D721Med (cell line): ENCODE measurements around the gene RSKR.
"Not testable (repeated sequence)": the region's sequence is repeated elsewhere in the genome, so short reads cannot be mapped to it uniquely, and the experiment has no call there.

Experiments used
- DNase-seq: peaks from one replicate; pipeline ENCODE4 v3.0.0; 2011; ENCODE audit warnings: low spot score; ENCODE audit not compliant: insufficient read length
- FAIRE-seq: peaks from 2 replicates; lab custom pipeline; 2011; peaks lifted over from hg19 to GRCh38; lab: Jason Lieb, UNC
- TF ChIP-seq, protein P1 (sequence below): IDR thresholded peaks from 2 replicates; pipeline ENCODE4 v1.5.1; 2012; ENCODE audit warnings: mild to moderate bottlenecking, control low read depth; ENCODE audit not compliant: insufficient read depth; ENCODE audit errors: missing control alignments

RSKR gene, protein sequence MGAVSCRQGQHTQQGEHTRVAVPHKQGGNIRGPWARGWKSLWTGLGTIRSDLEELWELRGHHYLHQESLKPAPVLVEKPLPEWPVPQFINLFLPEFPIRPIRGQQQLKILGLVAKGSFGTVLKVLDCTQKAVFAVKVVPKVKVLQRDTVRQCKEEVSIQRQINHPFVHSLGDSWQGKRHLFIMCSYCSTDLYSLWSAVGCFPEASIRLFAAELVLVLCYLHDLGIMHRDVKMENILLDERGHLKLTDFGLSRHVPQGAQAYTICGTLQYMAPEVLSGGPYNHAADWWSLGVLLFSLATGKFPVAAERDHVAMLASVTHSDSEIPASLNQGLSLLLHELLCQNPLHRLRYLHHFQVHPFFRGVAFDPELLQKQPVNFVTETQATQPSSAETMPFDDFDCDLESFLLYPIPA

DNA sequence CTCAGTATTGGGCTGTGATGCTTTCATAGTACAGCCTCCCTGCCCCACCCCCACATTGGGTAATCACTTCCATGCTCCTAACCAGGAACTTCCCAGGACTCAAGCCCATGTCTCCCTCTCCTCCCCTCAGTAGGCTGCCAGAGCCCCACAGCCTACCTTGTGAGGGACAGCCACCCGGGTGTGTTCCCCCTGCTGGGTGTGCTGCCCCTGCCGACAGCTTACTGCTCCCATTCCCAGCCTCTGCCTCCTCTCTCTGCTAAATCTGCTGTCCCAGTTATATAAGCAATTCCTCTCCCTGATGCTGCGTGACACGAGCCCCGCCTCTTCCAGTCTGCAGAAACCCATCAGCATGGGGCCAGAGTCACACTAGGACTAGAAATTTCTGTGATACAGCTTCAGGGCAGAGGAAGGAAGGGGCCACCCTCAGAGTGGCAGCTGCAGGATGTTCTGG lies at the start of gene RSKR:
Gene RSKR (minus strand): TSS at position 255 of the 451 bp plus-strand sequence. CDS start 24 bp downstream, at position 231.
- TF ChIP-seq, protein P1, sequence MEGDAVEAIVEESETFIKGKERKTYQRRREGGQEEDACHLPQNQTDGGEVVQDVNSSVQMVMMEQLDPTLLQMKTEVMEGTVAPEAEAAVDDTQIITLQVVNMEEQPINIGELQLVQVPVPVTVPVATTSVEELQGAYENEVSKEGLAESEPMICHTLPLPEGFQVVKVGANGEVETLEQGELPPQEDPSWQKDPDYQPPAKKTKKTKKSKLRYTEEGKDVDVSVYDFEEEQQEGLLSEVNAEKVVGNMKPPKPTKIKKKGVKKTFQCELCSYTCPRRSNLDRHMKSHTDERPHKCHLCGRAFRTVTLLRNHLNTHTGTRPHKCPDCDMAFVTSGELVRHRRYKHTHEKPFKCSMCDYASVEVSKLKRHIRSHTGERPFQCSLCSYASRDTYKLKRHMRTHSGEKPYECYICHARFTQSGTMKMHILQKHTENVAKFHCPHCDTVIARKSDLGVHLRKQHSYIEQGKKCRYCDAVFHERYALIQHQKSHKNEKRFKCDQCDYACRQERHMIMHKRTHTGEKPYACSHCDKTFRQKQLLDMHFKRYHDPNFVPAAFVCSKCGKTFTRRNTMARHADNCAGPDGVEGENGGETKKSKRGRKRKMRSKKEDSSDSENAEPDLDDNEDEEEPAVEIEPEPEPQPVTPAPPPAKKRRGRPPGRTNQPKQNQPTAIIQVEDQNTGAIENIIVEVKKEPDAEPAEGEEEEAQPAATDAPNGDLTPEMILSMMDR = no peak
- DNase-seq = no peak
- no peak for FAIRE-seq

DNA sequence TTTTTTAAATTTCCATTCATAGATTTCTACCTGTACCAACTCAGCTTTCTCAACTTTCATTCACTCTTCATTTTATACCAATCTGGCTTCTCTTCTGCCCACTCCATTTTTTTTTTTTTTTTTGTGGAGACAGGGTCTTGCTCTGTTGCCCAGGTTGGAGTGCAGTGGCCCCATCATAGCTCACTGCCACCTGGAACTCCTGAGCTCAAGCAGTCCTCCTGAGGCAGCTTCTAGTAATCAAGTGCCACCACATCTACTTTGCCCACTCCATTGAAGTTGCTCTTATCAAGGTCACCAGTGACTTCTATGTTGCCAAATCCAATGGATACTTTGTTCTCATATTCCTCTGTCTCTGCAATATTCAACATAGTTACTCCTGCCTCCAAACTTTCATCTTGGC lies 49.7 kb upstream of the RSKR start:
- DNase-seq (no peak), FAIRE-seq (no peak)
- TF ChIP-seq, protein P1 = no peak

DNA sequence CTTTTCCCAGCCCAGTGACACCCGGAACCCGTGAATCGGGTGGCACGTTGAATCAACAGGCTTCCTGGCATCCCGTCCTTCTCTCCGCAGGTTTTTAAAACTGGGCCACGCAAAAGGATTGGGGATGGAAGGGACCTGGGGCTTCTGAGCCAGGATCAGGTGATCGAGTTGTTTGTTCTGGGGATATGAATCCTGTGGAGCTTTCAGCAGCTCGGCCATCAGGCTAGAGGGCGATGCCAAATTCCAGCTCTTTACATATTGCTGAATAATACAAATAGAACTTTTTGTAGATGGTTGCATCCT lies 48.5 kb upstream of the RSKR start:
- no peak for FAIRE-seq
- DNase-seq = no peak
- TF ChIP-seq, protein P1 = no peak

DNA sequence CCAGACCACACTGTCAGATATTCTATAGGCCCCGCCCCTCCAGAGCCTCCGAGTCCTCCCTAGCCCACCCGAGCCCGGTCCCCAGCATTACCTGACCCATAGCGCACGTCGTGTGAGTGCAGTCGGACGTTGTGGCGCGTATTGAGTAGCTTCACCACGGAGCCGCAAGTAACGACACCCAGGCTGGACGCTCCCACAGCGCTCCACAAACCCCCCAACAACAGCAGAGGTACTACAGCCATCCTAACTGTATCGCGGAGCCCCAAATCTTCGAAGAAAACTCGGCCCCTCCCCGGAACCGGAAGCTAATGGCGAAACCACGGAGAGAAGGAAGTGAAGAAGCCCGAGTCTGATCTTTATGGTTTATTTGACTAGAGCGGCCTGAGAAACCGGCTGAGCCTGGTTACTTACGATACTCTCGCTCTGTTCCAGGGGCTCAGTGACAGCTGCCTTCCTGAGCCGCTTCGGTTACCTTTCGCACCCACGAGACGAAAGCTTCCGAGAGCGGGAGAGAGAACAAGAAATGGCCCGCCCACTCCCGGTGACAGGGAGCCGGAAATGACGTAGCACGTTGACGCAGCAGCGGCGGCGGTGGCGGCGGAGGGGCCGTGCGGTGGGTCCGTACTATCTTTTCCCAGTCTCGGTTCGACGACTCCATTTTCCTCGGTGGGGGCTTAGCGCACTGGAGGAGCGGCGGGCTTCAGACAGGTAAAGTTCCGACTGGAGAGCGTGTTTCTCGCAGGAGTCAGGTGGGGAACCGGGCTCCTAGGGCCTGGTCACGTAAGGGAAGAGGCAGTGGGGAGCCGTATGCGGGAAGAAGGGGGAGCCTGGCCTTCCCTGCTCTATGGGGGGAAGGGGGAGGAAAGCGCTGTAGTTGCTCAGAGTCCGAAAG lies 47.9 kb upstream of the RSKR start, which contains the start of the genes SDF2 and SUPT6H:
Gene SDF2 (minus strand): TSS at position 272 of the 892 bp plus-strand sequence. CDS start 30 bp downstream, at position 242.
Gene SUPT6H (plus strand): TSS at position 571 of the 892 bp plus-strand sequence. CDS start 11,197 bp downstream, outside the sequence.
- DNase-seq = peak; percentile 81
- FAIRE-seq = no peak
- TF ChIP-seq, protein P1 = no peak

DNA sequence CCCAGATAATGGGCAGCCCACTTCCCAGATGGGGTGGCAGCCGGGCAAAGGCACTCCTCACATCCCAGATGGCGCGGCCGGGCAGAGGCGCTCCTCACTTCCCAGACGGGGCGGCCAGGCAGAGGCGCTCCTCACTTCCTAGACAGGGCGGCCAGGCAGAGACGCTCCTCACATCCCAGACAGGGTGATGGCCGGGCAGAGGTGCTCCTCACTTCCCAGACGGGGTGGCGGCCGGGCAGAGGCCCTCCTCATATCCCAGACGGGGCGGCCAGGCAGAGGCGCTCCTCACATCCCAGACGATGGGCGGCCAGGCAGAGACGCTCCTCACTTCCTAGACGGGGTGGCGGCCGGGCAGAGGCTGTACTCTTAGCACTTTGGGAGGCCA lies 45.5 kb upstream of the RSKR start:
- DNase-seq, FAIRE-seq: not testable (repeated sequence)

DNA sequence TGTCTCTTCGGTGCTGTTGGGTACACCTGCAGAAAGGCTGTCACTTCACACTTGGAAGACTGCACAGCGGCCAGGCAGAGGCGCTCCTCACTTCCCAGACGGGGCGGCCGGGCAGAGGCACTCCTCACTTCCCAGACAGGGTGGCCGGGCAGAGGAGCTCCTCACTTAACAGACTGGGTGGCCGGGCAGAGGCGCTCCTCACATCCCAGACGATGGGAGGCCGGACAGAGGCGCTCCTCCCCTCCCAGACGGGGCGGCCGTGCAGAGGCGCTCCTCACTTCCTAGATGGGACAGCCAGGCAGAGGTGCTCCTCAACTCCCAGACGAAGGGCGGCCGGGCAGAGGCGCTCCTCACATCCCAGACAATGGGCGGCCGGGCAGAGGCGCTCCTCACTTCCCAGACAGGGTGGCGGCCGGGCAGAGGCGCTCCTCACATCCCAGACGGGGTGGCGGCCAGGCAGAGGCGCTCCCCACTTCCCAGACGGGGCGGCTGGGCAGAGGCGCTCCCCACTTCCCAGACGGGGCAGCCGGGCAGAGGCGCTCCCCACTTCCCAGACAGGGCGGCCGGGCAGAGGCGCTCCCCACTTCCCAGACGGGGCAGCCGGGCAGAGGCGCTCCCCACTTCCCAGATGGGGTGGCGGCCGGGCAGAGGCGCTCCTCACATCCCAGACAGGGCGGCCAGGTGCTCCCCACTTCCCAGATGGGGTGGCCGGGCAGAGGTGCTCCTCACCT lies 44.9 kb upstream of the RSKR start:
- DNase-seq, FAIRE-seq: not testable (repeated sequence)

DNA sequence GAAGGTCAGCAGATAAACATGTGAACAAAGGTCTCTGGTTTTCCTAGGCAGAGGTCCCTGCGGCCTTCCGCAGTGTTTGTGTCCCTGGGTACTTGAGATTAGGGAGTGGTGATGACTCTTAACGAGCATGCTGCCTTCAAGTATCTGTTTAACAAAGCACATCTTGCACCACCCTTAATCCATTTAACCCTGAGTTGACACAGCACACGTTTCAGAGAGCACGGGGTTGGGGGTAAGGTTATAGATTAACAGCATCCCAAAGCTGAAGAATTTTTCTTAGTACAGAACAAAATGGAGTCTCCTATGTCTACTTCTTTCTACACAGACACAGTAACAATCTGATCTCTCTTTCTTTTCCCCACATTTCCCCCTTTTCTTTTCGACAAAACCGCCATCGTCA lies 44.4 kb upstream of the RSKR start:
- not testable (repeated sequence) for FAIRE-seq, DNase-seq

DNA sequence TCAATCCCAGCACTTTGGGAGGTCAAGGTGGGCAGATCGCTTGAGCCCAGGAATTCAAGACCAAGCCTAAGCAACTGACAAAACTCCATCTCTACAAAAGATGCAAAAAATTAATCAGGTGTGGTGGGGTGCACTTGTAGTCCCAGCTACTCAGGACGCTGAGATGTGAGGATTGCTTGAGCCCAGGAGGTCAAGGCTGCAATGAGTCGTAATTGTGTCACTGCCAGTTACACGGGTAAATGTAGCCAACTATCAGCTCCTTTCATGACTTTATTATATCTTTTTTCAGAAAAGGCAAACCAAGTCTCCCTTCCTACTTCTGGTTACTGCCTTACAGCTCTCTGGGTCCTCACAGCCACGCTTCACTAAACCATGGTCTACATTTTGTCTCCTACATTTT lies 43.8 kb upstream of the RSKR start:
- DNase-seq = no peak
- no peak for FAIRE-seq
- TF ChIP-seq, protein P1 = no peak
